ENCODE data around the gene LPP.
"Not testable (repeated sequence)": the region's sequence is repeated elsewhere in the genome, so short reads cannot be mapped to it uniquely, and the experiment has no call there.

- TF ChIP-seq POLR2A, POLR2AphosphoS5, SPI1 (IDR thresholded peaks at IDR 0.05; ENCODE audit: low read depth, low read length): not testable (repeated sequence)
Observed at GRCh38 chr3:188445175-188445574, 291.2 kb downstream of the LPP start.

Measured in GM12891 (cell line).